Posterior cingulate gyrus (tissue), 11 donors: ENCODE results near the gene TET1.
"Not testable (repeated sequence)": the region's sequence is repeated elsewhere in the genome, so short reads cannot be mapped to it uniquely, and the experiment has no call there.

Experiments
- DNase-seq, 10 donors: peaks; one replicate each; pipeline versions ENCODE4 v3.0.0 to v3.0.0-alpha.2; 2020 to 2021; ENCODE audit warnings: mixed read lengths in 3 of 10
- intact Hi-C: fragments of 100-400 bp; cut with DNase I; formaldehyde crosslinking; loops from one replicate; pipeline ENCODE4 v1.15.1; 2023

TET1 gene

GRCh38 chr10:68601501-68602265, 41.5 kb downstream of the TET1 start:
- no peak for DNase-seq
- intact Hi-C loops, result no loop called here

- peak in 1 of 10 donors; percentile 2 for DNase-seq
- intact Hi-C loops, result no loop called here
Measured at GRCh38 chr10:68602434-68602833, 42.3 kb downstream of the TET1 start.

GRCh38 chr10:68603766-68604165, 43.6 kb downstream of the TET1 start:
- intact Hi-C loops, result no loop called here
- DNase-seq, result no peak

DNA sequence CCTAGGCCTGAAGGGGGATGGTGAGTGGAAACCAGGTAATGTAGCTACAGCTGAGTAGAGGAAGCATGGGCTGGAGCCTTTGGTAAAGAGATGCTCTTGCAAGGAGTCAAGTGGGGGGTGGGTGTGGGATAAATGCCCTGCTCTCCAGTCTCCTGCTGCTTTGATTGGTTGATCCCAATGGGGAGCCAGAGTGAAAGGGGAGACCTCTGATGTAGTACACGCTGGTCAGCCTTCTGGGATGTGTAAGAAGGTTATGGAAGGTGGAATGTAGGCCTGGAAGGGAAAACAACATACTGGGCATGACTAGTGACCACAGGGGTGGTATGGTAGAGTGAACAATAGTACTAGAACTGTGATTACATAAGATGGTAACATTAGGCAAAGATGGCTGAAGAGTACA, 44.3 kb downstream of the TET1 start:
- no peak for DNase-seq
- intact Hi-C loops, result no loop called here

DNA sequence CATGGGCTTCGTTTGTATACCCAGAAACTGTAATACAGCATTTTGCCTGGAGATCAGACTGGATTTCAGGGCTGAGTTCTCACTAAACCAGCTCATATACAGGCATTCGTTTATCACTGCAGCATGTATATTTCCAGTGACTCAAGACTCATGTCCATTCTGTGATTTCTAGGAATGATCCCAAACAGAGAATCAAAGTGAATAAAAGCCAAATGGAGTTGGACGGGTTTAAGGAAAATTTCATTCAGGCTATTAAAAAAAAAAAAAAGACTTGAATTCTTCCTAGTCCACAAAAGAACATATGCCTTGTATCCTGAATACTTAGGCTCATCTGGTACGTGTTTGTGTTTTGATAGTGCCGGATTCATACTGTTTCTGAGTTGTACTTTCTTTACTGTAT, 46.8 kb downstream of the TET1 start:
- intact Hi-C loops, result no loop called here
- DNase-seq, result no peak

DNA sequence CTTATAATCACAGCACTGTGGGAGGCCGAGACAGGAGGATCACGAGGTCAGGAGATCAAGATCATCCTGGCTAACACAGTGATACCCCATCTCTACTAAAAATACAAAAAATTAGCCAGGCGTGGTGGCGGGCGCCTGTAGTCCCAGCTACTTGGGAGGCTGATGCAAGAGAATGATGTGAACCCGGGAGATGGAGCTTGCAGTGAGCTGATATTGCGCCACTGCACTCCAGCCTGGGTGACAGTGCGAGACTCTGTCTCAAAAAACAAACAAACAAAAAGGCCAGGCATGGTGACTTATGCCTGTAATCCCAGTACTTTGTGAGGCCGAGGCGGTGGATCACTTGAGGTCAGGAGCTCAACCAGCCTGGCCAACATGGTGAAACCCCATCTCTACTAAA, 49.9 kb downstream of the TET1 start:
- DNase-seq, result not testable (repeated sequence)

DNA sequence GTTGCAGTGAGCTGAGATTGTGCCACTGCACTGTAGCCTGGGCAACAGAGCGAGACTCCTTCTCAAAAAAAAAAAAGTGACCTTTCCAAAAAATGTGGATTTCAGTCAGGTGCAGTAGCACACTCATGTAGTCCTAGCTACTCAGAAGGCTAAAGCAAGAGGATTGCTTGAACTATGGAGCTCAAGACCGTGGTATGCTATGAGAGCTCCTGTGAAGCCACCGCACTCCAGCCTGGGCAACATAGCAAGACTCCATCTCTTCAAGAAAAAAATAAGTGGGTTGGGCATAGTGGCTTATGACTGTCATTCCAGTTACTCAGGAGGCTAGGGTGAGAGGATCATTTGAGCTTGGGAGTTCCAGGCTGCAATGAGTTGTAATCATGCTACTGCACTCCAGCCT, 51.1 kb downstream of the TET1 start:
- DNase-seq, result no peak
- intact Hi-C loops, result no loop called here

More for the DNA sequence above, 49.9 kb downstream of the TET1 start:
- intact Hi-C loops, result not testable (repeated sequence)

DNA sequence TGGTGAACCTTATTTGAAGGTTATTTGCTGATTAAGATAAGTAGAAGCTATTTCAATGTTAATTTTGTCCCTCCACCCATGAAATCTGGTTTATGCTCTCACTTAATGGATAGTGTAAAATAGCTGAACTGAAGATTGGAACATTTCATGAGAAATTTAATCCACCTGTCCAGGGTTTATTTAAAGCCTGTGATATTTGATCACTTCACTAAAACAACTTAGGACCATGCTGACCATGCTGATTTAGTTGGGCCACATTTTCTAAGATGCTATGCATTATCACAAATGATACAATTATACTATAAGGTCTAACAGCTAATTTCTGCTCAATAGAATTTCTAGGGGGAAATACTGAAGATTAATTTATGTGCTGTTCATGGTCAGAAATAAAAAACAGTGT, 53.8 kb downstream of the TET1 start:
- intact Hi-C loops, DNase-seq: not testable (repeated sequence)

DNA sequence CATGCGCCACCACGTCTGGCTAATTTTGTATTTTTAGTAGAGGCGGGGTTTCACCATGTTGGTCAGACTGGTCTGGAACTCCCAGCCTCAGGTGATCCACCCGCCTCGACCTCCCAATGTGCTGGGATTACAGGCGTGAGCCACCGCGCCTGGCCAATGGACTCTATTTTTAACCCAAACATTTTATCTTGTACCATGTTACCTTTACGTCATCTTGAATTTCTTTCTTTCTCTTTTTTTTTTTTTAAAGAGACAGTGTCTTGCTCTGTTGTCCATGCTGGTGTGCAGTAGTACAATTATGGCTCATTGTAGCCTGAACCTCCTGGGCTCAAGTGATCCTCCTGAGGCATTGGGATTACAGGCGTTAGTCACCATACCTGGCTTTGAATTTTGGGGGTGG, 57.6 kb downstream of the TET1 start:
- intact Hi-C loops, DNase-seq: not testable (repeated sequence)

DNA sequence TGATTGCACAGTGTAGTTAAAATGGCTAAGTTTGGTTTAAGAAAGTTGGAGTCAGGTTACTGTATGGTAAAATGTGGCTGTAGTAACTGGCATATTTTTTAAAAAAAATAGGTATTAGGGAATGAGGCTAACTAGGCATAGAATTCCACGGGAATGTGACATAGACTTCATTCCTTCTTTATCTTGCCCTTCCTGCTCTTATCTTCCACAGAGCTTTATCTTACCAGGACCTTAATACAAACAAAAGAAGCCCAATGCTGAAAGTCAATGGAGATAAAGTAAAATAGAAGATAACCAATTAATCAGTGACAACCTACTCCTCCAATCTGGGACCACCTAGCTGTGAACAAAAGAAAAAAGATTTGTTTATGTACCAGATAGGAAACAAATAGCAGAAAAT, 58.1 kb downstream of the TET1 start:
- intact Hi-C loops, result no loop called here
- no peak for DNase-seq

- intact Hi-C loops, result no loop called here
- DNase-seq, result no peak
Measured at GRCh38 chr10:68619595-68619994, 59.5 kb downstream of the TET1 start.

- intact Hi-C loops, result no loop called here
- DNase-seq, result no peak
Measured at GRCh38 chr10:68625316-68625921, 65.3 kb downstream of the TET1 start.

- no peak for DNase-seq
- intact Hi-C loops, result no loop called here
Measured at GRCh38 chr10:68628576-68629127, 68.5 kb downstream of the TET1 start.

DNA sequence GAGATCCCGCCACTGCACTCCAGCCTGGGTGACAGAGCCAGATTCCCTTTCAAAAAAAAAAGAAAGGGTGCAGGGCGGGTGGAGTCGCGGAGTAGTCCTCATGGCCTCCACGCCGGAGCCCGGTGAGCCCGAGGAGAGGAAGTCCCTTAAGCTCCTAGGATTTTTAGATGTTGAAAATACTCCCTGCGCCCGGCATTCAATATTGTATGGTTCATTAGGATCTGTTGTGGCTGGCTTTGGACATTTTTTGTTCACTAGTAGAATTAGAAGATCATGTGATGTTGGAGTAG, 72.1 kb downstream of the TET1 start:
- DNase-seq, intact Hi-C loops: not testable (repeated sequence)

GRCh38 chr10:68633281-68633680, 73.1 kb downstream of the TET1 start:
- no peak for DNase-seq
- intact Hi-C loops, result no loop called here

- DNase-seq, result peak in 1 of 10 donors; percentile 10
- intact Hi-C loops, result no loop called here
Measured at GRCh38 chr10:68633816-68634466, 73.8 kb downstream of the TET1 start.

DNA sequence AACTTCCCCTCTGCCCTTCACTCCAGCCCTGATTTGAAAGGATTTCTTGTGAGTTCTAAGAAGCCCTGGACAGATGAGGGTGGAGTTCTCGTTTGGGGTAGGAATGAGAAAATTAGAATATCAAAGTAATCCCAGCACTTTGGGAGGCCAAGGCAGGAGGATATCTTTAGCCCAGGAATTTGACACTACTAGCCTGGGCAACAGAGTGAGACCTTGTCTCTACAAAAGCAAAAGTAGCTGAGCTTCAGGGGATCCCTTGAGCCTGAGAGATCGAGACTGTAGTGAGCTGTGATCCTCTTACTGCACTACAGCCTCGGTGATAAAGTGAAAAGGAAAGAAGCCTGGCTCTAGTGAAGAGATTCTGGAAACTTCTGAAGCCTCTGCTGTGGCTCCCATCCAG, 76.2 kb downstream of the TET1 start:
- intact Hi-C loops, result no loop called here
- no peak for DNase-seq

DNA sequence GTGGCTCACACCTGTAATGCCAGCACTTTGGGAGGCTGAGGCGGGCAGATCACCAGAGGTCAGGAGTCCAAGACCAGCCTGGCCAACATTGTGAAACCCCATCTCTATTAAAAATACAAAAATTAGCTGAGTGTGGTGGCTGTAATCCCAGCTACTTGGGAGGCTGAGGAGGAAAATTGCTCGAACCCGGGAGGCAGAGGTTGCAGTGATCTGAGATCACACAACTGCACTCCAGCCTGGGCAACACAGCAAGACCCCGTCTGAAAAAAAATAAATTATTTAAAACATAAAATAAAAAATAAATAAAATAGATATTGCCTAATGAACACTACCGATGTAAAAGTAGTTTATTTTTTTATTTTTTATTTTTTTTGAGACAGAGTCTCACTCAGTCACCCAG, 83.4 kb downstream of the TET1 start:
- intact Hi-C loops, result not testable (repeated sequence)

DNA sequence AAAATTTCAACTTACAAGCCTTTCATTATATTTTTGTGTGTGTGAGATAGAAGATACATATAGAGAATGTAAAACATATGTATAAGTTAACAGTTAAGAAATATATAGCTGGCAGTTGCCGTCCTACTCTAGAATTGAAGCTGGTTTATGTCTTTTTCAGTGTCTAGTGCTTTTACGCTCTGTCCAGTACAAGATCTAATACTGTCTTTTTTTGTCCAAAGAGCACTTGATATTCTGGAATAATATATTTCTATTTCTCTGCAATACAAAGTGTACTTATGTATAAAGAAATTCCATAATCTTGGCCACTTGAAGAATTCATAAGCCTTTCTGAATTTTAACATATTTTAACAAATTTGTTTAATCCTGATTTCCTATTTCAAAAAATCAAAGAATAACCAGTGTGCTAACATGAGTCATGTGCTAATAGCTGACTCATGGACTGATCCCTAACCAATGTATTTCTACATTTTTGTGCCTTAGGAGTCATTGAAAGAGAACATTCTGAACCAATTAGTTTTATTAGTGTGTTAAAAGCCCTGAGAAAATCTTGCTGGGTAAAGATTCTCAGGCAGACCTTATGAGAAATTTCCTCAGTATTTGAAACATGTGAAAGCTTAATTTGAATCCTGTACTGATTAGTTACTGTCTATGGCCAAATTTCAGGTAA, 87.7 kb downstream of the TET1 start:
- no peak for DNase-seq
- intact Hi-C loops, result no loop called here

More for the DNA sequence above, 83.4 kb downstream of the TET1 start:
- not testable (repeated sequence) for DNase-seq

GRCh38 chr10:68655620-68656126, 95.5 kb downstream of the TET1 start:
- no peak for DNase-seq
- intact Hi-C loops, result no loop called here

- no peak for DNase-seq
- intact Hi-C loops, result no loop called here
Measured at GRCh38 chr10:68665841-68666240, 105.7 kb downstream of the TET1 start.
